ENCODE data around the gene COQ2.

COQ2 gene

DNA sequence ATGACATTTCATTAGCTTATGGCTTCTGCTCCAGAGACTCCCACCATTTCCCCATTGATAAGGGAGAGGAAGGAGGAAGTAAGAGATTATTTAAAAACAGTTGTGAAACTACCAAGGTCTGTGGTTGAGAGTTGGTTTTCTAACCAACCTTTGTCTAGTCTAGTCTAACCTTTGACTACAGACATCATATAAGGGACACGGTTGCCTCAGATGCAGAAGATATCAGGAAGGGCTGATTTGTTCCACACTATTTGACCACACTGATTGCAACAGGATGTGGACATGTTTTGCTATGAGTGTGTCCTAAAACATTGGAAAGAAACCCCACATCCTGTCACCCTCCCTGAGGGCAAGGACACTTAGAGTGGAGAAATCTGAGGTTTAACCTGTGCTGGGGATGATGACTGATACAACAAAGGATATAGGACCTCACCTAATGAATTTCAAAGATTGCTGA lies 53.0 kb downstream of the COQ2 start:
- Histone ChIP-seq H3K9me3 (ENCODE audit: control insufficient read depth, low read length) (no peaks in the 10 kb centered on the region), H3K9ac (no peak overlapping the region), H3K4me1 (no peaks in the 10 kb centered on the region), H3K27me3 (ENCODE audit: control insufficient read depth, insufficient read depth, low read length) (no peaks in the 10 kb centered on the region), H2AFZ (no peak overlapping the region), H3K36me3 (ENCODE audit: control insufficient read depth, insufficient read depth, low read length) (no peaks in the 10 kb centered on the region), H3K79me2 (no peaks in the 10 kb centered on the region), H3K4me3 (ENCODE audit: low read depth, low read length) (no peak overlapping the region), H3K27ac (no peak overlapping the region), H3K4me2 (ENCODE audit: low read length) (no peak overlapping the region)
- TF ChIP-seq, protein P1, sequence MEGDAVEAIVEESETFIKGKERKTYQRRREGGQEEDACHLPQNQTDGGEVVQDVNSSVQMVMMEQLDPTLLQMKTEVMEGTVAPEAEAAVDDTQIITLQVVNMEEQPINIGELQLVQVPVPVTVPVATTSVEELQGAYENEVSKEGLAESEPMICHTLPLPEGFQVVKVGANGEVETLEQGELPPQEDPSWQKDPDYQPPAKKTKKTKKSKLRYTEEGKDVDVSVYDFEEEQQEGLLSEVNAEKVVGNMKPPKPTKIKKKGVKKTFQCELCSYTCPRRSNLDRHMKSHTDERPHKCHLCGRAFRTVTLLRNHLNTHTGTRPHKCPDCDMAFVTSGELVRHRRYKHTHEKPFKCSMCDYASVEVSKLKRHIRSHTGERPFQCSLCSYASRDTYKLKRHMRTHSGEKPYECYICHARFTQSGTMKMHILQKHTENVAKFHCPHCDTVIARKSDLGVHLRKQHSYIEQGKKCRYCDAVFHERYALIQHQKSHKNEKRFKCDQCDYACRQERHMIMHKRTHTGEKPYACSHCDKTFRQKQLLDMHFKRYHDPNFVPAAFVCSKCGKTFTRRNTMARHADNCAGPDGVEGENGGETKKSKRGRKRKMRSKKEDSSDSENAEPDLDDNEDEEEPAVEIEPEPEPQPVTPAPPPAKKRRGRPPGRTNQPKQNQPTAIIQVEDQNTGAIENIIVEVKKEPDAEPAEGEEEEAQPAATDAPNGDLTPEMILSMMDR (IDR thresholded peaks at IDR 0.05), result no peak

DNA sequence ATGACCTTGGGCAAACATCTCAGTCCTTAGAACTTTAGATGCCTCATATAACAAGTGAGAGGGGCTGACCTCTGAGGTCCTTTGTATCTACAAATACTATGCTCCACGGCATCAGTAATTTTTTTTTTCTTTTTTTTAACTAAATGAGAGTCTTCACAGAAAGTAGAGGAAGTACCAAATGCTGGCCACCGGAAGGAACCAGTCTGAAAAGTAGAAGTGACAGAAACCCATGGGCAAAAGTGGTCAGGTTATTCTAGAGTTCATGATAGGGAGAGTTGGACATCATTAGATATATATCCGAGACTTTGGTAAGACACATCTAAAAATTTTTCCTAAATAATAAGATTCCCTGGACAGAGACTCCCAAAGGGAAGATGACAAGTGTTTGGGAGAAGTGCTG lies 53.7 kb downstream of the COQ2 start:
- Histone ChIP-seq H3K27ac (no peak overlapping the region), H3K4me1 (no peaks in the 10 kb centered on the region), H3K9ac (no peak overlapping the region), H3K27me3 (ENCODE audit: control insufficient read depth, insufficient read depth, low read length) (no peaks in the 10 kb centered on the region), H3K36me3 (ENCODE audit: control insufficient read depth, insufficient read depth, low read length) (no peaks in the 10 kb centered on the region), H2AFZ (no peak overlapping the region), H3K9me3 (ENCODE audit: control insufficient read depth, low read length) (no peaks in the 10 kb centered on the region), H3K4me2 (ENCODE audit: low read length) (no peak overlapping the region), H3K79me2 (no peaks in the 10 kb centered on the region), H3K4me3 (ENCODE audit: low read depth, low read length) (no peak overlapping the region)
- TF ChIP-seq, protein P1 (IDR thresholded peaks at IDR 0.05), result no peak

DNA sequence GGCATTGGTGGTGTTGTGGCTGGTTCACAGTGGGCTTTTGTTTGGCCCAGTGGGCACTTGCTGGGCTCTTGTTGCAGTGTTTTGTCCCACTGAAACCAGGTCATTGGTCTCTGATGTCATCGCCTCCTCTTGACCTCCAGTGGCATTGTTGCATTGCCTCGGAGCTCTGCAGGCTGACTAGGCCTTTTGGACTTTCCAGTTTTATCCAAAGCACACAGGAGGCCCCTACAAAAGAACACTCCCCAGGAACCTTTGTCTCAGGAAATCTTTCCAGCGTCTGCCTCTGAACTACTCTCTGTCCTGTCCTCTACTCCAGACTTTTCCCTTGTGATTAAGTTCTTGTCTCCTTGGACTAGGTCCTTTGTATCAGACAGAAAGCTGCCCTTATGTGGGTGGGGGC lies 54.8 kb downstream of the COQ2 start:
- Histone ChIP-seq H3K9ac (no peak overlapping the region), H3K27ac (no peak overlapping the region), H3K4me1 (no peaks in the 10 kb centered on the region), H3K79me2 (no peaks in the 10 kb centered on the region), H2AFZ (no peak overlapping the region), H3K36me3 (ENCODE audit: control insufficient read depth, insufficient read depth, low read length) (no peaks in the 10 kb centered on the region), H3K9me3 (ENCODE audit: control insufficient read depth, low read length) (no peaks in the 10 kb centered on the region), H3K4me3 (ENCODE audit: low read depth, low read length) (no peak overlapping the region), H3K27me3 (ENCODE audit: control insufficient read depth, insufficient read depth, low read length) (no peaks in the 10 kb centered on the region), H3K4me2 (ENCODE audit: low read length) (no peak overlapping the region)
- TF ChIP-seq, protein P1 (IDR thresholded peaks at IDR 0.05), result no peak

DNA sequence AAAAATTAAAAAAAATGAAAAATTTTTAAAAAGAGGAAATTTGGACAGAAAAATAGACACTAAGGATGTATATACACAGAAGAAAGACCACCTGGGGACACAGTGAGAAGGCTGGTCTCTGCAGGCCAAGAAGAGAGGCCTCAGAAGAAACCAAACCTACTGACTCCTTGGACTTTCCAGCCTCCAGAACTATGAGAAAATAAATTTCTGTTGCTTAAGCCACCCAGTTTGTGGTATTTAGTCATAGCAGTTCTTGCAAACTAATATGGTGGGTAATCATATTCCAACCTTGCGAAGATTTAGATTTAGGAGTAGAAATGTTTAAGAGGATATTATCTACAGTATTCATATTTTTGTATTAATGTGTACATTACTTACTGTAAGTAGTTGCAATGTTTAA lies 56.4 kb downstream of the COQ2 start:
- Histone ChIP-seq H3K9me3 (ENCODE audit: control insufficient read depth, low read length) (no peaks in the 10 kb centered on the region), H3K9ac (no peak overlapping the region), H2AFZ (no peak overlapping the region), H3K36me3 (ENCODE audit: control insufficient read depth, insufficient read depth, low read length) (no peaks in the 10 kb centered on the region), H3K4me2 (ENCODE audit: low read length) (no peak overlapping the region), H3K4me1 (no peaks in the 10 kb centered on the region), H3K27me3 (ENCODE audit: control insufficient read depth, insufficient read depth, low read length) (no peaks in the 10 kb centered on the region), H3K4me3 (ENCODE audit: low read depth, low read length) (no peak overlapping the region), H3K27ac (no peak overlapping the region), H3K79me2 (no peaks in the 10 kb centered on the region)
- TF ChIP-seq, protein P1 (IDR thresholded peaks at IDR 0.05), result no peak

DNA sequence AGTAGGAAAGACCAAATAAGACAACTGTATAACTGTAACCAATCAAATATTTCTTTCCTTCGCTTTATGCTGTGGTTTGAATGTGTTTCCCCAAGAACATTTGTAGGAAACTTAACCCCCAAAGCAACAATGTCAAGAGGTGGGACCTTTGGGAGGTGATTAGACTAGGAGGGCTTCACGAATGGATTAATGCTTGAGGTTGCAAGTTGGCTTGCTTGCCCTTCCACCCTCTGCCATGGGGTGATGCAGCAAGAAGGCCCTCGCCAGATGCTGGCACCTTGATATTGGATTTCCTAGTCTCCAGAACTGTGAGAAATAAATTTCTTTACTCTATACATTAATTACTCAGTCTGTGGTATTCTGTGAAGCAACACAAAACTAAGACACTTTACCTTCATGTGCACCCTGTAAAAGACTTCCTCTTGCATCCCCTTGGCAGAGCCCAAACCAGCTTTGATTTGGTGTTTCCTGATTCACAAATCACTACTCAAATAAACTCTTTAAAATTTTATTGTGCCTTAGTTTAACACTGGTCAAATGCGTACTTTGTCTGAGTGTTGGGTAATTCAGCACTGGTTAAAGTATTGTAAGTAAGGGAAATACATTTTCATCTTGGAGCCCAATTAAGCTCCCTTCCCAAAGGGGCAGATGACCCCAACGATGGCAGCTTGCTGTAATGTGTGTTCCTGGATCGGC lies 59.9 kb downstream of the COQ2 start:
- TF ChIP-seq, protein P1 (IDR thresholded peaks at IDR 0.05), result no peak

More for the DNA sequence above, 59.9 kb downstream of the COQ2 start:
- no peak overlapping the region for H3K4me2 ChIP-seq (ENCODE audit: low read length)
- H3K79me2 ChIP-seq, result no peaks in the 10 kb centered on the region
- no peak overlapping the region for H3K27ac ChIP-seq
- H3K4me1 ChIP-seq, result no peaks in the 10 kb centered on the region
- H3K9me3 ChIP-seq (ENCODE audit: control insufficient read depth, low read length), result no peaks in the 10 kb centered on the region
- no peak overlapping the region for H2AFZ ChIP-seq
- no peaks in the 10 kb centered on the region for H3K27me3 ChIP-seq (ENCODE audit: control insufficient read depth, insufficient read depth, low read length)
- H3K9ac ChIP-seq, result no peak overlapping the region
- H3K36me3 ChIP-seq (ENCODE audit: control insufficient read depth, insufficient read depth, low read length), result no peaks in the 10 kb centered on the region
- no peak overlapping the region for H3K4me3 ChIP-seq (ENCODE audit: low read depth, low read length)
